GM18519 (cell line): ENCODE results near the gene GPX7.

Source experiments
- ATAC-seq: cut with Tn5 transposase; IDR thresholded peaks from one replicate; pipeline ENCODE4 v1.9.1; 2021; ENCODE audit warnings: mild to moderate bottlenecking, moderate library complexity; ENCODE audit not compliant: unreplicated experiment, low FRiP score

GPX7 gene

GRCh38 chr1:52585474-52585873, 16.7 kb upstream of the GPX7 start:
- ATAC-seq: no peak

DNA sequence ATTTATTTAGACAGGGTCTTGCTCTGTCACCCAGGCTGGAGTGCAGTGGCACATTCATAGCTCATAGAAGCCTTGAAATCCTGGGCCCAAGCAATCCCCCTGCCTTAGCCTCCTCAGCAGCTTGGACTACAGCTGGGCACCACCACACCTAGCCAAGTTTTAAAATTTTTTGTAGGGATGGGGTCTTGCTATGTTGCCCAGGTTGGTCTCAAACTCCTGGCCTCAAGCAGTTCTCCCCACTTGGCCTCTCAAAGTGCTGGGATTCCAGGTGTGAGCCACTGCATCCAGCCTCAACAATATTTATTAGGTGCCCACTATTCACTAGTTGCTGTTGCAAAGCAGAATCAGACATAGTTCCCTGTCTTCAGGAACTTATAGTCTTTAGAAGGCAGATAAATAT, 14.1 kb upstream of the GPX7 start:
- no peak for ATAC-seq

DNA sequence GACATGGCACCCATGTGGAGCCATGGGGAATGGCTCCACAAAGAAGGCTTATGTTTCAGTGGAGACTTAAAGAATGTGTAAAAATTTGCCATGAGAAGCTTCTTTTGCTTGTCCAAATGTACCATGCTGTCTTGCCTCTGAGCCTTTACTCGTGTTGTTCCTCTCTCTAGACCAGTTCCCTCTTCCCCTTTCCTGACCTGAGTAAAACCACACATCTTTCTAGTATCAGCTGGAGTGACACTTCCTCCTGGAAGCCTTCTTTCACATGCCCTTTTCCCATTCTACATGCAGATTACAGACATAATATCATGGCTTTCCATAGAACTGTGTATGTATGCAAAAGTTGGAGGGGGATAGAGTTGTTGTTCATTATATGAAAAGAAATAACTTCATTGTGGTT, 13.6 kb upstream of the GPX7 start:
- no peak for ATAC-seq

DNA sequence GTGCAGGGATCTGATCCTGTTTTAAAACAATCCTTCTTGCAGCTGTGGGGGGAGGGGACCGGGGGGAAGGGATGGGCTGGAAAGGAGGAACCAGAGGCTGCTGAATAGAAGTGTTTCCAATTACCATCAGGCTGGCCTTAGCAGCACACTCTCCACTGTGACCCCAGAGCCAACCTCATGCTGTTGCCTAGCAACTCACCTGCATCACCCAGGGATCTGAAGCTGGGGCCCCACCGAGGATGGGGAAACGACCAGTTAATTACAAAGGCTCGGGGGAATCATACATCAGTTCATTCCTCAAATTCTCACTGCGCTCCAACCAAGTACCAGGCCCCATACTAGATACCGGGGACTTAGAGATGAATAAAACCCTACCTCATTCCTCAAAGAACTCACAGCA, 11.9 kb upstream of the GPX7 start:
- ATAC-seq: no peak

- ATAC-seq: no peak
Observed at GRCh38 chr1:52592637-52593323, 9.4 kb upstream of the GPX7 start.

GRCh38 chr1:52593495-52593894, 8.7 kb upstream of the GPX7 start:
- ATAC-seq: no peak

DNA sequence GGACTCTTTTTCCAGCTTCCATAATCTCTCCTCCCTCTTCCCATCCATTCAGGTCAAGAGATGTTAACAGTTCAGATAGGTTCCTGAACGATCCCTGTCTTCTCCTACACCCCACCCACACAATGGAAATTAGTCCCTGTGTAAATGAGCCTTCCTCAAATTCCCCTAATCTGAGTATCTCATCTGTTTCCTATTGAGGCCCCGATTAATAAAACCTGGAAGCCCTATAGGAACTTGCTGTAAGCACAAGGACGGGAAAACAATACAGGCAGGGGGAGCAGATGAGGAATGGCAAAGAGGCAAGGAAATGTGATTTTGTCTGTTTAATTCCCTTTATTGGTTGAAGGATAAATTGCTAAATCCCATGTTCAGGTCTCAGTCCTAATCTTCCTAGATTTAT, 7.1 kb upstream of the GPX7 start:
- ATAC-seq: no peak

- no peak for ATAC-seq
Observed at GRCh38 chr1:52597912-52598311, 4.3 kb upstream of the GPX7 start.

- ATAC-seq: no peak
Observed at GRCh38 chr1:52598729-52599128, 3.4 kb upstream of the GPX7 start.

DNA sequence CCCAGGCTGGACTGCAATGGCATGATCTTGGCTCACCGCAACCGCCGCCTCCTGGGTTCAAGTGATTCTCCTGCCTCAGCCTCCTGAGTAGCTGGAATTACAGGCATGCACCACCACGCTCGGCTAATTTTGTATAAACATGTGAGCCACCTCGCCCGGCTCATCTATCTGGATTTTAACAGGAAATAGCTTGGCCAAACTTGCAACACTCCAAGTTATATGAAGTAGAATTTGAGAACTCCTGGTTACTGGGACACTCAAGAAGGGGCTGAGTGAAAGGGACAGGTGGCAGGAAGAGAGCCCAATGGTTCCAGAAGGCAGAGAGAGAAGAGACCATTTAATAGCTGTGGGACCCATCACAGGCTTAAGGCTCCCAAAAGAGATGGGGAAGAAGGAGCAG, 2.9 kb upstream of the GPX7 start:
- ATAC-seq: no peak

DNA sequence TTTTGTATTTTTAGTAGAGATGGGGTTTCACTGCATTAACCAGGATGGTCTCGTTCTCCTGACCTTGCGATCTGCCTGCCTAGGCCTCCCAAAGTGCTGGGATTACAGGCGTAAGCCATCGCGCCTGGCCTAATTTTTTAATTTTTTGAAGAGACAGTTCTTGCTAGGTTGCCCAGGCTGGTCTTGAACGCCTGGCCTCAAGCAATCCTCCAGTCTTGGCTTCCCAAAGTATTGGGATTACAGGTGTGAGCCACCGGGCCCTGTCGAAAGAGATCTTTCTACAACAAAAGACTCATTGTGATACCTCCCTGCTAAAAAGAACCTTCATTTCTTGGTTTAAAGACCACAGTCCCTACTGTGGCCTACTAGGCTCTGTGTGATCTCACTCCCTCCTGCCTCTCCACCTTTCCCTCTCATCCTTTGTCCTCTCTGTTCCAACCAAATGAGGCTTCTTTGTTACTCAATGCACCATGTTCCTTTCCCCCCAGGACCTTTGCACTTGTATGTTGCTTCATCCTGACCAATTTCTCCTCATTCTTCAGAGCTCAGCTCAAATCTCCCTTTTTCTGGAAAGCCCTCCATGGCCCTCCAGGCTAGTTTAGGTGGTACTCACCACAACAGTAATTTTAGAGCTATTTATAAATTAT, 1.5 kb upstream of the GPX7 start:
- no peak for ATAC-seq

- ATAC-seq: no peak
Observed at GRCh38 chr1:52601519-52601918, 652 bp upstream of the GPX7 start.

- ATAC-seq: no peak
Observed at GRCh38 chr1:52602856-52603600, 857 bp downstream of the GPX7 start.

GRCh38 chr1:52603630-52604029, 1.5 kb downstream of the GPX7 start:
- ATAC-seq: no peak

DNA sequence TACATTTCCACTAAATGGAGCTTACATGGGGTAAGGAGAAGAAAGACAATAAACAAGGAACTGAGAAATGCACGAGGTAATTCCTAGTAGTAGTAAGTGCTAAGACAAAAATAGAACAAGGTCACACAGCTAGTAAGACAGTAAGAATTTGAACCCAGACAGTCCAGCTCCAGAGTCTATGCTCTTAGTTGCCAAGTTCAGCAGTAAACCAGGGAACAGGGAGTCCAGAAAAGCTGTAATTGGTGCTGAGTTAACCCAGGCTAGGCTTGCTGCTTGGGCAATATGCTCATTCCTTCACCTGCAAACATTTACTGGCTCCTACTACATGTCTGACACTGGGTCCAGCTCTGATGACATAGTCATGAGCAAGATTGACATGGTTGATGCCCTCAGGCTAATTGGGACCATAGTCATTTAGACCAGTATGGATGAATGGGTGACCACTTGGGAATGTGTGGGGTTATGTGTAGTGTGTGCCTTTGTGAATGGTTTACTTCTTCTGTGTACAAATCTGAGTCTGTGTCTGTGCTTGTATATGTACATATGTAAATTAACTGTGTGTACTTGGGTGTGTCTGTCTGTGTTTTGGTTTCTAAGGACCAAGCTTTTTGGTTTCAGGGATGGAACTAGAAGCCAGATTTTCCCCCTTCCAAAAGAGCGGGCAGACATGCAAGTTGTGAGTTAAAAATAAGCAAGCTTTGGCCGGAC, 2.0 kb downstream of the GPX7 start:
- no peak for ATAC-seq

- no peak for ATAC-seq
Observed at GRCh38 chr1:52613636-52614373, 11.6 kb downstream of the GPX7 start.

GRCh38 chr1:52614671-52615070, 12.5 kb downstream of the GPX7 start:
- no peak for ATAC-seq

DNA sequence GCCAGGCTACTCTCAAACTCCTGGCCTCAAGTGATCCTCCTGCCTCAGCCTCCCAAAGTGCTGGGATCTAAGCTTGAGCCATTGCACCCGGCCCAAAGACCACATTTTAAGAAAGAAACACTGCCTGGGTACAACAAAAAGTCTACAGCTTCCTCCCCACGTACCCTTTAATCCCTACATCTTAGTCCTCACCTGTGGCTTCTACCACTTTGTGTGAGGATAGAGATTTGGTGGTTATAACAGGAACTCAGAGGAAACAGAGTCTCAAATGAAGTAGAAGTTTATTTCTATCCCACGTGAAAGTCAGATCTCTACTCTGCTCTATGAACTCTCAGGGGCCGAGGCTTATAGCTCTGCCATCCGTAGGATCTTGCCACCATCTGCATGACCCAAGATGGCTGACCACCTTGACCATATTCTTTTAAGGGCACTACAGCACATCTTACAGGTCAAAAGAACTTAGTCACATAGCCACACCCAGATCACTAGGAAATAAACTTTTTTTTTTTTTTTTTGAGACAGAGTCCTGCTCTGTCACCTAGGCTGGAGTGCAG, 13.4 kb downstream of the GPX7 start:
- no peak for ATAC-seq

DNA sequence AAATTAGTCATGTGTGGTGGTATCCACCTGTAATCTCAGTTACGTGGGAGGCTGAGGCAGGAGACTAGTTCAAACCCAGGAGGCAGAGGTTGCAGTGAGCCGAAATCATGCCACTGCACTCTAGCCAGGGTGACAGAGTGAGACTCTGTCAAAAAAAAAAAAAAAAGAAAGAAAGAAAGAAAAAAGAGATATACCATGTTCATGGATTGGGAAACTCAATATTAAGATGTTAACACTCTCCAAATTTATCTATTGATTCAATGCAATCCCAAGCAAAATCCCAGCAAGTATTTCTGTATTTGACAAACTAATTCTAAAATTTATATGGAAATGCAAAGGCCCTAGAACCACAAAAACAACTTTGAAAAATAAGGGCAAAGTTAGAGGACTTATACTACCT, 19.8 kb downstream of the GPX7 start:
- ATAC-seq: no peak

DNA sequence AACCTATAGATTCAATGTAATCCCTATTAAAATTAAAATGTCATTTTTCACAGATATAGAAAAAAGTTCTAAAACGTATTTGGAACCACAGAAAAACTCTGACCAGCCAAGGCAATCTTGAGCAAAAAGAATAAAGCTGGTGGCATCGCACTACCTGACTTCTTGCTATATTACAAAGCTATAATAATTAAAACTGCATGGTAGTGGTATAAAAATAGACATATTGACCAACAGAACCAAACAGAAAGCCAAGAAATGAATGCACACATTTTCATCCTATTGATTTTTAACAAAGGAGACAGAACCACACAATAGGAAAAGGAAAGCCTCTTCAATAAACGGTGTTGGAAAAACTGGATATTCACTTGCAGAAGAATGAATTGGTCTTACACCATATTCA, 21.6 kb downstream of the GPX7 start:
- no peak for ATAC-seq
